CD4-positive, alpha-beta T cell (primary cell): ENCODE measurements around the gene WWOX. TPM values are rescaled to one million over a fixed set of nuclear protein-coding genes. Genes with fewer than 3 reads are reported as not detected.

Source experiments
- ATAC-seq: fragments of 200-7000 bp; cut with Tn5 transposase; one replicate; pipeline ENCODE4 v1.10.0; 2022; ENCODE audit warnings: mild to moderate bottlenecking; ENCODE audit not compliant: poor library complexity
- CTCF ChIA-PET: fragments of 350-600 bp; sonication (Branson Sonifier 250); formaldehyde crosslinking; loops from one replicate; lab custom pipeline; 2021; ENCODE audit warnings: antibody characterized with exemption, inconsistent platforms; lab: Charles Lee
- POLR2A ChIA-PET: fragments of 350-600 bp; sonication (Branson Sonifier 250); formaldehyde crosslinking; loops from one replicate; lab custom pipeline; 2021; ENCODE audit warnings: antibody characterized with exemption, inconsistent platforms; lab: Charles Lee
- DNase-seq, 14 experiments: peaks; one replicate each; pipeline ENCODE4 v3.0.0-alpha.2; 2013 to 2020; ENCODE audit warnings: mixed read lengths in 2 of 14
- H3K27ac ChIP-seq, 2 donors: one replicate each; pipeline versions ENCODE4 v1.5.1 to v1.7.0; 2013; ENCODE audit warnings: low read length in 2 of 2, low read depth in 1 of 2, mild to moderate bottlenecking in 1 of 2
- H3K27me3 ChIP-seq, 2 experiments: 1 replicate in 1 of 2; 2 replicates in 1 of 2; pipeline versions ENCODE4 v1.6.1 to v1.7.0; 2013; ENCODE audit warnings: low read length in 2 of 2, control low read depth in 1 of 2, mild to moderate bottlenecking in 1 of 2, moderate library complexity in 1 of 2; ENCODE audit not compliant: insufficient read depth in 2 of 2, control insufficient read depth in 1 of 2
- H3K36me3 ChIP-seq: one replicate; pipeline ENCODE4 v1.6.1; 2013; ENCODE audit warnings: low read length, control low read depth; ENCODE audit not compliant: insufficient read depth
- H3K4me1 ChIP-seq: one replicate; pipeline ENCODE4 v1.6.1; 2013; ENCODE audit warnings: low read length, control low read depth; ENCODE audit not compliant: insufficient read depth
- H3K4me3 ChIP-seq: one replicate; pipeline ENCODE4 v1.5.1; 2013; ENCODE audit warnings: mild to moderate bottlenecking, low read length, moderate library complexity
- H3K9me3 ChIP-seq, 2 experiments: 1 replicate in 1 of 2; 2 replicates in 1 of 2; pipeline versions ENCODE4 v1.6.1 to v1.7.0; 2013; ENCODE audit warnings: low read length in 2 of 2, mild to moderate bottlenecking in 2 of 2, control low read depth in 1 of 2, moderate library complexity in 1 of 2; ENCODE audit not compliant: control insufficient read depth in 1 of 2, insufficient read depth in 1 of 2
- H3K27ac Mint-ChIP-seq: one replicate; pipeline ENCODE4 v1.8.0; 2020; ENCODE audit warnings: mixed read lengths
- H3K27me3 Mint-ChIP-seq: one replicate; pipeline ENCODE4 v1.8.0; 2021; ENCODE audit warnings: mixed read lengths
- H3K36me3 Mint-ChIP-seq: one replicate; pipeline ENCODE4 v1.8.0; 2021; ENCODE audit warnings: low read depth, mixed read lengths
- H3K4me1 Mint-ChIP-seq: one replicate; pipeline ENCODE4 v1.8.0; 2021; ENCODE audit warnings: low read depth, mixed read lengths
- H3K4me3 Mint-ChIP-seq: one replicate; pipeline ENCODE4 v1.8.0; 2020; ENCODE audit warnings: mild to moderate bottlenecking, mixed read lengths
- H3K9me3 Mint-ChIP-seq: one replicate; pipeline ENCODE4 v1.8.0; 2020; ENCODE audit warnings: mixed read lengths
- intact Hi-C, 2 experiments: fragments of 100-400 bp; cut with DNase I in 1 of 2; cut with micrococcal nuclease in 1 of 2; formaldehyde crosslinking; loops; one replicate each; pipeline versions ENCODE4 v1.15.1 to v1.9.0; 2023 to 2025; cut with DNase I, micrococcal nuclease
- total RNA-seq, 174 experiments: library from RNA in 2 of 174; stranded (reverse) in 2 of 174; gene quantifications; one replicate each; pipeline ENCODE4 v1.2.3 and lab custom pipeline; 2021 to 2026
- TF ChIP-seq, protein P1 (sequence below): fragments of 200-600 bp; IDR thresholded peaks from one replicate; pipeline ENCODE4 v1.8.0; 2022; ENCODE audit warnings: antibody characterized with exemption, mild to moderate bottlenecking

Gene WWOX
- total RNA-seq, 2 experiments from 2014 or later, result 19.3 to 21.7 TPM

DNA sequence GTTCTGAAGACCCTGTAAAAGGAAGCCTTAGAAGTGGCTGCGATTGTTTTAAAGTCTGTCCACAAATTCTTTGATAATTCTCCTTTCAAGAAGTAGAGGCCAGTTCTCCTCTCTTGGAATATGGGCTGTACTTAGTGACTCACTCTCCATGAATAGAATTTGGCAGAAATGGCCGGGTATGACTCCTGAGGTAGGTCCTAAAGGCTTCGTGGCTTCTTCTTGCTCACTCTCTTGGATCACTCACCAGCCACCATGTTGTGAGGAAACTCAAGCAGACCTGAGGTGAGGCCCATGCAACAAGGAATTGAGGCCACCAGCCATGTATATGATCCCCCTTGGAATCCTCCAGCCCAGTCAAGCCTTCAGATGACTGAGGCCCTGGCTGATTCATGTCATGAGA is 75.8 kb downstream of the WWOX start:
- Mint-ChIP-seq H3K27ac (no peak overlapping the region), H3K36me3 (peaks cover 28% of the 10 kb centered on the region), H3K27me3 (no peaks in the 10 kb centered on the region), H3K9me3 (peaks cover 2% of the 10 kb centered on the region), H3K4me1 (no peaks in the 10 kb centered on the region), H3K4me3 (no peak overlapping the region)
- Histone ChIP-seq H3K27ac (no peak overlapping the region), H3K4me1 (no peaks in the 10 kb centered on the region), H3K9me3 (no peaks in the 10 kb centered on the region), H3K36me3 (no peaks in the 10 kb centered on the region), H3K27me3 (no peaks in the 10 kb centered on the region), H3K4me3 (no peak overlapping the region)
- intact Hi-C loops, result no loop called here
- no peak for DNase-seq
- ATAC-seq, result no peak
- ChIA-PET POLR2A (no interaction called here), CTCF (no interaction called here)
- TF ChIP-seq, protein P1, sequence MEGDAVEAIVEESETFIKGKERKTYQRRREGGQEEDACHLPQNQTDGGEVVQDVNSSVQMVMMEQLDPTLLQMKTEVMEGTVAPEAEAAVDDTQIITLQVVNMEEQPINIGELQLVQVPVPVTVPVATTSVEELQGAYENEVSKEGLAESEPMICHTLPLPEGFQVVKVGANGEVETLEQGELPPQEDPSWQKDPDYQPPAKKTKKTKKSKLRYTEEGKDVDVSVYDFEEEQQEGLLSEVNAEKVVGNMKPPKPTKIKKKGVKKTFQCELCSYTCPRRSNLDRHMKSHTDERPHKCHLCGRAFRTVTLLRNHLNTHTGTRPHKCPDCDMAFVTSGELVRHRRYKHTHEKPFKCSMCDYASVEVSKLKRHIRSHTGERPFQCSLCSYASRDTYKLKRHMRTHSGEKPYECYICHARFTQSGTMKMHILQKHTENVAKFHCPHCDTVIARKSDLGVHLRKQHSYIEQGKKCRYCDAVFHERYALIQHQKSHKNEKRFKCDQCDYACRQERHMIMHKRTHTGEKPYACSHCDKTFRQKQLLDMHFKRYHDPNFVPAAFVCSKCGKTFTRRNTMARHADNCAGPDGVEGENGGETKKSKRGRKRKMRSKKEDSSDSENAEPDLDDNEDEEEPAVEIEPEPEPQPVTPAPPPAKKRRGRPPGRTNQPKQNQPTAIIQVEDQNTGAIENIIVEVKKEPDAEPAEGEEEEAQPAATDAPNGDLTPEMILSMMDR, result no peak

DNA sequence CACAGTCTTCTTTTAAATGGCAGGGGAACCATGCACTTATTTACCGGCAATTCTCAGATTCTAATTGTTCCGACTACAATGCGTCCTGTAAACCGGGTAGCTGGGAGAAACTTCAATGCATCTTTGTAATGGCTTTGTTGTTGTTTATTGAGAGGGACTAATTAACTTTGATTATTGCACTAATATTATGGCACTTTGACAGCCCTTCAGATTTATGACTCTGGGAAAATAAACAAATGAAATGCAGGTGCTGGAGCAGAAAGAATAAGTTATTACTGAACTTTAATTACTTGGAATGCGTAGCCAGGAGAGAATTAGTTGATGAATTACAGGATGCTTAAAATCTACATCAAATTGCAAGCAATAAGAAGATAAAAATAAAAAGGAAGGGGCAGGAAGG is 77.0 kb downstream of the WWOX start:
- Histone ChIP-seq H3K36me3 (no peaks in the 10 kb centered on the region), H3K9me3 (no peaks in the 10 kb centered on the region), H3K4me3 (no peak overlapping the region), H3K27ac (no peak overlapping the region), H3K4me1 (no peaks in the 10 kb centered on the region), H3K27me3 (no peaks in the 10 kb centered on the region)
- TF ChIP-seq, protein P1, result no peak
- POLR2A ChIA-PET, result no interaction called here
- no peak overlapping the region for H3K27ac Mint-ChIP-seq
- peaks cover 2% of the 10 kb centered on the region for H3K9me3 Mint-ChIP-seq
- ATAC-seq (no peak), DNase-seq (no peak)
- no peak overlapping the region for H3K4me3 Mint-ChIP-seq
- H3K27me3 Mint-ChIP-seq, result no peaks in the 10 kb centered on the region
- peaks cover 28% of the 10 kb centered on the region for H3K36me3 Mint-ChIP-seq
- intact Hi-C loops, result no loop called here
- CTCF ChIA-PET, result no interaction called here
- H3K4me1 Mint-ChIP-seq, result no peaks in the 10 kb centered on the region

DNA sequence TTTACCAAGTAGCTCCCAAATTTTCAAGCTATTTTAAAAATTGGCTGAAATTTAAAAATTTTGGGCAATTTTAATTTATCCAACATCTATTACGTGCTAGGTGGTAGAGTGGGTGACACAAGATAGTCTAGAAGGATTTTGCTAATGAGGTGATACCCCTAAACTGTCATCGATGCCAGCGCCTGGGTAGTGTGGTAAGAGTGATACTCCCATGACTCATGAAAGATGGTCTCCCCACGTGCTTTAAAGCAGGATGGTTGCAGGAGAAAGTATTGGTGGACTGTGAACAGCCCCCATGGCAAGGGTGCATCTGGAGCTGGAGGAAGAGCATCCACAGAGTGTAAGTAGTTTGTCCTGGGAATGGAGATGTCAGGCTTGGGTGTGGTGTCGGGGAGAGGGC is 77.8 kb downstream of the WWOX start:
- TF ChIP-seq, protein P1, result no peak
- ATAC-seq, result no peak
- Mint-ChIP-seq H3K4me1 (no peaks in the 10 kb centered on the region), H3K9me3 (peaks cover 2% of the 10 kb centered on the region), H3K4me3 (no peak overlapping the region), H3K27ac (no peak overlapping the region), H3K27me3 (no peaks in the 10 kb centered on the region), H3K36me3 (peaks cover 28% of the 10 kb centered on the region)
- POLR2A ChIA-PET, result no interaction called here
- no peaks in the 10 kb centered on the region for H3K4me1 ChIP-seq
- no peak for DNase-seq
- H3K9me3 ChIP-seq, result no peaks in the 10 kb centered on the region
- no peak overlapping the region for H3K27ac ChIP-seq
- CTCF ChIA-PET, result no interaction called here
- H3K4me3 ChIP-seq, result no peak overlapping the region
- no peaks in the 10 kb centered on the region for H3K27me3 ChIP-seq
- H3K36me3 ChIP-seq, result no peaks in the 10 kb centered on the region
- intact Hi-C loops, result no loop called here
